Endothelial cell (in vitro differentiated cells): Measurements from ENCODE around the gene RIPOR1. TPM values are rescaled to one million over a fixed set of nuclear protein-coding genes. Genes with fewer than 3 reads are reported as not detected.
A peak's percentile ranks its signal among the peaks of the same experiment; 100 is the strongest.

Source experiments
- DNase-seq: peaks from one replicate; pipeline ENCODE4 v3.0.0; 2021; ENCODE audit warnings: low spot score
- H3K27ac Mint-ChIP-seq: one replicate; pipeline ENCODE4 v1.8.0; 2021; ENCODE audit warnings: mixed read lengths, inconsistent platforms; ENCODE audit not compliant: unreplicated experiment
- H3K27me3 Mint-ChIP-seq: one replicate; pipeline ENCODE4 v1.8.0; 2021; ENCODE audit warnings: mild to moderate bottlenecking, moderate library complexity, mixed read lengths, inconsistent platforms; ENCODE audit not compliant: unreplicated experiment
- H3K36me3 Mint-ChIP-seq: one replicate; pipeline ENCODE4 v1.8.0; 2021; ENCODE audit warnings: mild to moderate bottlenecking, low read depth, mixed read lengths, inconsistent platforms; ENCODE audit not compliant: unreplicated experiment
- H3K4me1 Mint-ChIP-seq: one replicate; pipeline ENCODE4 v1.8.0; 2021; ENCODE audit warnings: mild to moderate bottlenecking, mixed read lengths, inconsistent platforms; ENCODE audit not compliant: unreplicated experiment
- H3K4me3 Mint-ChIP-seq: one replicate; pipeline ENCODE4 v1.8.0; 2021; ENCODE audit warnings: mild to moderate bottlenecking, mixed read lengths, inconsistent platforms; ENCODE audit not compliant: unreplicated experiment
- H3K9me3 Mint-ChIP-seq: one replicate; pipeline ENCODE4 v1.8.0; 2021; ENCODE audit warnings: mixed read lengths, inconsistent platforms; ENCODE audit not compliant: unreplicated experiment
- CTCF ChIP-seq: fragments of 200-600 bp; sonication (generic); IDR thresholded peaks from one replicate; pipeline ENCODE4 v1.5.0; 2021; ENCODE audit warnings: antibody characterized with exemption; ENCODE audit not compliant: unreplicated experiment
- total RNA-seq: library from RNA; stranded (reverse); fragmentation: NEBNext Ultra II Directional; extraction: Animal tissue kit (Norgen Biotek cat#: 25700); gene quantifications from one replicate; pipeline ENCODE4 v1.2.1, GENCODE V29; 2021; ENCODE audit not compliant: unreplicated experiment

RIPOR1 gene
- total RNA-seq, 1 donor from 2014 or later = 184 TPM

GRCh38 chr16:67571464-67571863 lies 42.8 kb downstream of the RIPOR1 start:
- TF ChIP-seq CTCF = no peak
- no peak overlapping the region for H3K27ac Mint-ChIP-seq
- no peaks in the 10 kb centered on the region for H3K27me3 Mint-ChIP-seq
- peaks cover 8% of the 10 kb centered on the region for H3K36me3 Mint-ChIP-seq
- no peaks in the 10 kb centered on the region for H3K9me3 Mint-ChIP-seq
- no peak for DNase-seq
- no peaks in the 10 kb centered on the region for H3K4me1 Mint-ChIP-seq
- H3K4me3 Mint-ChIP-seq = no peak overlapping the region

GRCh38 chr16:67571981-67572431 lies 43.4 kb downstream of the RIPOR1 start:
- Mint-ChIP-seq H3K4me3 (no peak overlapping the region), H3K4me1 (no peaks in the 10 kb centered on the region), H3K9me3 (no peaks in the 10 kb centered on the region), H3K27ac (no peak overlapping the region), H3K27me3 (no peaks in the 10 kb centered on the region), H3K36me3 (peaks cover 8% of the 10 kb centered on the region)
- DNase-seq = no peak
- TF ChIP-seq CTCF = no peak

GRCh38 chr16:67579686-67580085 lies 51.1 kb downstream of the RIPOR1 start:
- Mint-ChIP-seq H3K36me3 (no peaks in the 10 kb centered on the region), H3K4me1 (no peaks in the 10 kb centered on the region), H3K27me3 (peaks cover 4% of the 10 kb centered on the region), H3K27ac (no peak overlapping the region), H3K9me3 (no peaks in the 10 kb centered on the region), H3K4me3 (peak overlapping the region; percentile 7)
- DNase-seq = no peak
- TF ChIP-seq CTCF = no peak

GRCh38 chr16:67580202-67580601 lies 51.6 kb downstream of the RIPOR1 start:
- H3K4me1 Mint-ChIP-seq = no peaks in the 10 kb centered on the region
- no peaks in the 10 kb centered on the region for H3K36me3 Mint-ChIP-seq
- no peaks in the 10 kb centered on the region for H3K9me3 Mint-ChIP-seq
- H3K27ac Mint-ChIP-seq = no peak overlapping the region
- no peak overlapping the region for H3K4me3 Mint-ChIP-seq
- no peak for DNase-seq
- TF ChIP-seq CTCF = no peak
- H3K27me3 Mint-ChIP-seq = peaks cover 4% of the 10 kb centered on the region

- H3K27ac Mint-ChIP-seq = peak overlapping the region; percentile 19
Measured at GRCh38 chr16:67593288-67593687, 64.7 kb downstream of the RIPOR1 start.

More at GRCh38 chr16:67593288-67593687, 64.7 kb downstream of the RIPOR1 start:
- no peak for DNase-seq
- no peaks in the 10 kb centered on the region for H3K27me3 Mint-ChIP-seq
- H3K4me1 Mint-ChIP-seq = peaks cover 29% of the 10 kb centered on the region
- no peaks in the 10 kb centered on the region for H3K9me3 Mint-ChIP-seq
- TF ChIP-seq CTCF = no peak
- no peak overlapping the region for H3K4me3 Mint-ChIP-seq
- no peaks in the 10 kb centered on the region for H3K36me3 Mint-ChIP-seq
